GM19328 (cell line): ENCODE data around the gene TMEM167A.
"Not testable (repeated sequence)": the region's sequence is repeated elsewhere in the genome, so short reads cannot be mapped to it uniquely, and the experiment has no call there.

Source experiments
- ATAC-seq: cut with Tn5 transposase; IDR thresholded peaks from one replicate; pipeline ENCODE4 v1.9.1; 2021; ENCODE audit warnings: mild to moderate bottlenecking, moderate library complexity; ENCODE audit not compliant: unreplicated experiment

Gene TMEM167A

DNA sequence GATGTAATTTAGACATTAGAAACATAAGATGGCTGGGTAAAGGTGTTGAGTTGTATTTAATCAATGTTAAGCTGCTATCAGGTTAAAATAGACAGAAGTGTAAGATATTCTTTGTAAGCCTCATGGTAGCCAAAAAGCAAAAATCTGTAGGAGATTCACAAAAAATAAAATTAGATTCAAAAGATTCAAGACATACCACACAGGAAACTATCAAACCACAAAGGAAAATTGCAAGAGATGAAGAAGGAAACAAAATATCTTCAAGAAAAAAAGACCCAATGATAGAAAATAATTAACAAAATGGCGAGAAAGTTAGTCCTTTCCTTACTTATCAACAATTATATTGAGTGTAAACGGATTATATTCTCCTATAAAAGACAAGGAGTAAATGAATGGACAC, 15.4 kb upstream of the TMEM167A start:
- no peak for ATAC-seq

DNA sequence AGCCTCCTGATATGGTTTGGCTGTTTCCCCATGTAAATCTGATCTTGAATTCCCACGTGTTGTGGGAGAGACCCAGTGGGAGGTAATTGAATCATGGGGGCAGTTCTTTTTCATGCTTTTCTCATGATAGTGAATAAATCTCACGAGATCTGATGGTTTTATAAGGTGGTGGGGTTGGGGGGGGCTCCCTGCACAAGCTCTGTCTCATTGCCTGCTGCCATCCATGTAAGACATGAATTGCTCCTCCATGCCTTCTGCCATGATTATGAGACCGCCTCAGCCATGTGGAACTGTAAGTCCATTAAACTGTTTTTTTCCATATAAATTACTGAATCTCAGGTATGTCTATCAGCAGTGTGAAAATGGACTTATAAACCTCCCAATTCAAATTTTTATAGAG, 13.0 kb upstream of the TMEM167A start:
- ATAC-seq: no peak

DNA sequence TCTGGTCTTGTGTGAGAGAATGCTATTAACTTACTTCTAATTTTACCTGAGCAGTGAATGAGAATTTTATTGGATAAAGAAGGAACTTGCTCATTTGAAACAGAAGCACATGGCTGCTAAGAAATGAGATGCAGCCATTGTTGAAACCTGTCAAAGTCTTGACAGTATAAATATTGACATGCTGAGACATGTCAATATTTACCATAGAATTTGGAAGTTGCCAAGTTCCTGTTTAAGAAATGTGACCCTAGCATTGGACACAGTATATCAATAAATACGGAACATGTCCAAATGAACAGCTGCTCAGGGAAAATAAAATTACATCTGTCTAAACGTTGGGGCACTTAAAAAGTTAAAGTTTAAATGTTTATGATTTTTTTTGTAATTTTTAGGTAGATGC, 7.9 kb upstream of the TMEM167A start:
- ATAC-seq: no peak

DNA sequence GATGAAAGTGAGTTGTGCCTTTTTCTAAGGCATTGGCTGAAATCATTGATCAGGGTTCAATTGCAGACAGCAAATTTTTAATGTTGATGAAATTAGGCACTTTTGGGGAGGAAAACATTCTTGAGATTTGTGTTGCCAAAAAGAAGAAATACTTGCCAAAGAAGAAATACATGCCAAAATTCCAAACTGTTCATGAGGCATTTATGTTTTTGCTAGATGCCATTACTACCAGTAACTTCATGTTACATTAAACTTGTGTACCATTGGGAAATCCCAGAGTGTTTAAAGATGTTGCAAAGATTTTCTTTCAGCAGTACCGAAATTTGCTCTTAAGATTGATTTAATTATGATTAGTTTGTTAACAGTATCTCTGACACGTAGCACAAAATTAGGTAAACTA, 7.1 kb upstream of the TMEM167A start:
- ATAC-seq: no peak

DNA sequence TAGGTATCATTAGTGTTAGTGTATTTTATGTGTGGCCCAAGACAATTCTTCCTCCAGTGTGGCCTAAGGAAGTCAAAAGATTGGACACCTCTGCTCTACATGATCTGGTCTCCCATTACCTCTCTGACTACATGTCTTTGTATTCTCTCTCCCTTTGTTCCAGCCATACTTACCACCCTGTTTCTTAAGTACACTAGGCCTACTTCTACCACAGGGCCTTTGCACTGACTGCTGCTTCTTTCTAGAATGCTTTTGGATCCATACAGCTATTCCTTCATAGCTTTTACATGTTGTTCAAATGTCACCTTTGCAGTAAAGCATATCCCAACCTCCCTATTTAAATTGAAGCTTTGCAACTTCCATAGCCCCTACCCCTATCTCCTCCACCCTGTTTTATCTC, 5.6 kb upstream of the TMEM167A start:
- ATAC-seq: no peak

DNA sequence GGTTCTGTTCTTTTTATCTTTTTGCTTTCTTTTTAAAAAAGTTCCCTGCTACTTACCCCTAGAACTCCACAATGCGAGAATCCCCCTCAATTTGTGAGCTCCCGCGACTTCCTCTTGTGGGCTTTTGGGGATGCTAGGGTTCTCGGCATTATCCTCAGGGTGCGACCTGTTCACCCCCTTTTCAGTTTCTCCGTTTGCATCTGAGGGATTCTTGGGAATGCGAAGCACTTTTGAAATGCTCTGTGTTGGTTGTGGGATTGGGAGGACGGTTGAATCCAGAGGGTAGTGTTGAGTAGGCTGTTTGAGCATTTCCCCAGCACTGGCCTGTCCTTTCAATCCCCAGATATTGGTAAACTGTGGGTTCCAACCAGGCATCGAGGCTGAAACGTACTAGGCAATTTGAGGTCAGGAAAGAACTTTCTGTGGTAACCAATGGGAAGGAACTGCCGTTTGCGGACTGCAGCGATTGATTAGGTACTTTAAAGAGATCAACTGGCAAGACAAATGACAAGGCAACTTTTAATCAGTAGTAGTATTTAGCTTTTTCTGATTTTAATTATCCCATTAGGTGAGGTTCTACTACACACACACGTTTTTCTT, 568 bp upstream of the TMEM167A start:
- peak; percentile 3 for ATAC-seq

DNA sequence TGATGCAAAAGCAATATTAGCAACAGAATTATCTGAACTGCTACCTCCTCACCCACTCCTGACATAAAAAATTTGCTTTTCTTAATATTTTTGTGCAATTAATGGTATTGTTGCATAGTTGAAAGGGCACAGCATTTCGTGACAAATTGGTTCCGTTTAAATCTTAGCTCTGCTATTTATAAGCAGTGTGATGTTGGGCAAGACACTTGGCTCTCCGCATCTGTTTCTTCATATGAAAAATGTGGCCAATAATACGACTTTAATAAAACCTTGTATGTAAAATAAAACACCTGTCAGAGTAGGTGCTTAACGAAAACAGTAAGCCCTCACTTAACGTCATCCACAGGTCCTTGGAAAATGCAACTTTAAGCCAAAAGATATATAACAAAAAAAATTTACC, 4.2 kb downstream of the TMEM167A start:
- no peak for ATAC-seq

DNA sequence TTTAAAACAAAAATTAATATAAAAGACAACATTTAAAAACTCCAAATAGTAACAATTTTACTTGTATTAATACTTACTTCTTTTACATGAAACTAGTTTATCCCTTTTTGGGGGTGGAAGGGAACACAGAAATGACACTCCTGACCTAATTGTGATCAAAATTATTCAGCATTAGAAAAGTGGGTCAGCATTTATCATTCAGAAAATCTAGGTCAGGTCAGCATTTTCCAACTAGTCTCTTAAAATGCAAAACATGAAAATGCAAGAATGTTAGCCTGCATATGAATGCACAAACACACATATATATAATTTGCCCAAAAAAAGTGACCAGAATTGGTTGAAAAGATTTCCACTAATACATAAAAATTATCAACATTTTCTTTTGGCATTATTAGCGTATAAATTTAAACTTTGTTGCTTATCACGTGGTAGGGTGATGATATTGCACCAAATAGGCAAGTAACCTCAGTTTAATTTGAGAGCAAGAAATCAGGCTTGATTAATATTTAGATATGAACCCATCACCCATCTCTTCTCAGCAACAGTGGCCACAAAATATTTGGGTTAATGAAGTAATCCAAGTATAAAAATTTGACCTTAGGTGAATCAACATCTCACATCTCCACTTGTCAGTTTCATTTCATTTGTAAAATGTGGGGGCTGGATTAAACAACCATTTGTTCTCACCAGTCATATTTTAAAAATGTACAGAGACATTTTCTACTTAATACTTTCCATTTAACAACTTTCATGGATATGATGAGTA, 5.7 kb downstream of the TMEM167A start:
- ATAC-seq: no peak

DNA sequence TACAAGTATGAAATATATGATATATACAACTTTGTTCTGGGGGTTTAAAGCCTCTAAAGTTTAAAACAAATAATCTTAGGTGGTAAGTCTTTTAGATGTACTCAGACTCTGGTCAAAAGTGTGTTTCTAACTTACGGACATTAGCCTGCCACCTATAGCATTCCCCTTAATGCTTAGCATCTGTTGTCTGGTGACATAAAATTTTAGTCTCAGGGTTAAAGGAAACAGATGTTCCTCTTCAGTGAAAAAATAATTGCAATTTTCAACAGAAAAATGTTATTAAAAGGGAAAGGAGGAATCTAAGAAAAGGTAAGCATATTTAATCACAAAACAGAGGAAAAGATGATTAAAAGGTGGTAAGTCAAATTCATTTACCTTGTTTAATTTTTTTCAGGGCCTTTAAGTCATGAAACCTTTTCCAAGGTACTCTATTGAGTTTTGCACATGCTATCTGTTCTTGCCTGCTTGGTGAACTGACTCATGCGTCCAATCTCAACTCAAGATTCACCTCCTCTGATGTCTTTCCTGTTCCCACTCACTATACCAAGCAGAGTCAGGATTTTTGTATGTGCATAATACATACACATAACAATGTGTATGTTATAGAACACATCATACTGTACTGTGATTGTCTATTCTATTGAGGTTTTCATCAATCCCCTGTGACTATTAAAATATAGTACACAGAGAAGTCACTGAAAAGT, 7.9 kb downstream of the TMEM167A start:
- no peak for ATAC-seq

DNA sequence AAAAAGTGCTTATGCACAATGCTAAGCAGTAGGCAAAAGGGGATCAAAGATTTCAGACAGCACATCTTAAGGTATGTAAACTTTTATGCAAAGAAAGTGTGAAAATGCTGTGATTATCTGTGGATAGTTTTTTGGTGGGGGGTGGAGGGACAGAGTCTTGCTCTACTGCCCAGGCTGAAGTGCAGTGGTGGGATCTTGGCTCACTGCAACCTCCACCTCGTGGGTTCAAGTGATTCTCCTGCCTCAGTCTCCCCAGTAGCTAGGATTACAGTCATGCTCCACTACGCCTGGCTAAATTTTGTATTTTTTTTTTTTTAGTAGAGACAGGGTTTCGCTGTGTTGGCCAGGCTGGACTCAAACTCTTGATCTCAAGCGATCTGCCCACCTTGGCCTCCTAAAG, 9.8 kb downstream of the TMEM167A start:
- not testable (repeated sequence) for ATAC-seq

DNA sequence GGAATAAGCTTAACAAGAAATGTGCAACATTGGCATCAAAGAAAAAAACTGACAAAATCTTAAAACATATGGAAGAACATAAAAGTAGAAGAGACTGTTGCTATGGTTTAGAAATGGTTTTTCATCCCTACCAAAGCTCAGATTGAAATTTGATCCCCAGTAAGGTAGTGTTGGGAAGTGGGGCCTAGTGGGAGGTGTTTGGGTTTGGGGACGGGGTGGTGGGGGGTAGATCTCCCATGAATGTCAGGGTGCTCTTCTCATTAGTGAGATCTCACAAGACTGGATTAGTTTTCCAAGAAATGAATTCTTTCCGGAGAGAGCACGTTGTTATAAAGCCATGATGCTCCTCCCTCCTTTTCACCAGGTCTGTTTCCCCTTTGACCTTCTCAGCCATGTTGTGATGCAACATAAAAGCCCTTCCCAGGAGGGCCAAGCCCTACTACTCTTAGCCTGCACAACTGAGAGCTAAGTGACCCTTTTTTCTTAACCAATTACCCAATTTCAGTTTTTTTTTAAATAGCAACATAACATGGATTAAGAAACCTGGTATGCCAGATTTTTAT, 10.6 kb downstream of the TMEM167A start:
- ATAC-seq: no peak

DNA sequence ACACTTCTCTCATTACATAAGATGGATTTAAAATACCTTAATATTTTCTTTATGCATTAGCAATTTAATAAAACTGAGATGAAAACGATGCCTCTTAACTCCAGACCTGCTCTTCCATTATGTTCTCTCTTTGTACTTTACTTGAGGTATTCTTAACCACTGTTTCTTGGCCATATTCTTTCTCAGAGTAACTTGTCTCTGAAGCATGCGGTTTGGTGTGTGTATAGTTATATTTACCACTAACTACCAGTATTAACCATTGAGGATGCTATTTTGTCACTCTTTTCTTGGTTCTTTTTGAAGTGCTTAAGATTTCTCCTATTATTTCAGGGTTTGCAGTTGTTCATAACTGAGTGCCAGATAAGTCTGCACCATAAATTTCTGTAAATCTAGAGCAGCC, 17.9 kb downstream of the TMEM167A start:
- no peak for ATAC-seq

DNA sequence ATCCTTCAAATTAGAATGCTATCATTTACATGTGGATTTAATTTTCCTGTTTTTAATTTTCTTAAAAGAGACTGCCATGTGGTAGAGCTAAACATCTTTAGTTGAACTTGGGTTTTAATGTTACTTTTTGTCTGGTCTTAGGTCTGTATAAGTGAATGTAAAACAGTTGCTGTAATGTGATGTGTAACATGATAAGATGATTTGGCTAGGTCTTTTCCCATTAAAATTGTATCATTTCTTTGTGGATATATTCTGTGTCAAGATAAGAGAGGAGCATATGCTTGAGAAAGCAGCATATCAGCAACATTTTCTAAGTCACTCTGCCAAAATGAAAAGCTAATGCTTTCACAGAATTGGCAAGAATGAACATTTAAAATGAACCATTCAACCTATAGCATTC, 18.5 kb downstream of the TMEM167A start:
- ATAC-seq: no peak

DNA sequence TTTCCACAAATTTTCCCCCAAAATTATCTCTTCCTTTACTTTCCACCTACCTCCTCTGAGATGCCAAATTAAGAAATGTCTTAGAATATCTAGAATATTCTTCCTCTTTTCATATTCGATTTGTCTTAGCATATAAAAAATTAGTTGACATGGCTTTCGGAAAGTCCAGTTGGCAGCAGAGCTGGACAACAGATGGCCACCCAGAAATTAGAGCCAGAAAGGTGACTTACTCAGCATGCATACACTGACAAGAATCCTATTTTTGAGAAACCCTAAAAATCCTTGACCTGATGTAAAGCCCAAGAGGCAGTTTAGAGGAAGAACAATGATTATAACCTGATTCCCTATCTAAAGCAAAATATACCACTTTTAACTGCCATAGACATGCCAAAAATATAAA, 22.0 kb downstream of the TMEM167A start:
- no peak for ATAC-seq

DNA sequence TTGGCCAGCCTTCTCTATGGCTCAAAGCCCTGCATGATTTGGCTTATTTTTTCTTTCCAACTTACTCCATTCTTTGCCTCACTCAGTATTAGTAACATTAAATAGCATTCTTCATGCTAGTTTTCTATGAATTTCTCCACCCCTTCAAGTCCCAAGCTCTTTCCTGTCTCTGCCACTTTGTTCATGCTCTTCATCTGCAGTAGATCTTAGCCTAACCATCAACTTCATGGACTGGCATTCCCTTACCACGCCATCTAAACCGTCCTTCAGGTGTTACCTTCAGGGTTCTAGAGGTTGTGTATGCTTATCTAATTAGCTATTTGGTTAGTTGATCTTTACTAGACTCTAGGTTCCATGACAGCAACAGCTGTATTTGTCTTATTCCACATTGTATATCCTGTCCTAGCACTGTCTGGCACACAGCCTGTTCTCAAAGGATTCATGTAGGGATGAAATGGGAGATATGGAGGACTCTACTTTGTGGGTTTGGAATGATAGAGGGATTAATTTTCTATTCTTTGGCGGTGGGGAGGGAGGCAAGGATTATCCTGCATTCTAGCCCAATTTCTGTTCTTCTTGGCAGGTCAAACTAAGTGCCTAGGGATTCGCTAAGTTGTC, 26.4 kb downstream of the TMEM167A start:
- no peak for ATAC-seq

DNA sequence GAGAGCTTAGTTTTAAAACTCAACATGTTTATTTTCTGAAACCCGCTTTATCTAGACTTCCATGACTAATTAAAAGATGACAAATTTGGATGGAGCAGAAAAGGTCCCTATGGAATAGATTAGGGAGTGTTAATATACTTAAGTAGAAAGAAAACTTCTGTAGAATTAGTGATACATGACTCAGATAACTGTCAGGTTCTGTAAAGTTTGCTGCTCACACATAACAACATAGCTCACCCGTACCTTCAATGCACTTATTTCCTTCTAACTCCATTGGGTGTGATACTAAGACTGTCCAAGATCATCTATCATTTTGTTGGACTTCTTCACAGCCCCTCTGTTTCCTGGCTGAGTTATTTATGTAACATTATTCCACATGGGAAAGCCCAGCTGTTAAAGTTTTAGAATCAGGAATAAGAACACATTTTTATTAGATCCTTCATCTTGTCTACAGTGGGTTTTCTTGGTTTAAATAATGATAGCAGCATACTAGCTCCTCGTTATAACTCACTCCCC, 27.8 kb downstream of the TMEM167A start:
- no peak for ATAC-seq

DNA sequence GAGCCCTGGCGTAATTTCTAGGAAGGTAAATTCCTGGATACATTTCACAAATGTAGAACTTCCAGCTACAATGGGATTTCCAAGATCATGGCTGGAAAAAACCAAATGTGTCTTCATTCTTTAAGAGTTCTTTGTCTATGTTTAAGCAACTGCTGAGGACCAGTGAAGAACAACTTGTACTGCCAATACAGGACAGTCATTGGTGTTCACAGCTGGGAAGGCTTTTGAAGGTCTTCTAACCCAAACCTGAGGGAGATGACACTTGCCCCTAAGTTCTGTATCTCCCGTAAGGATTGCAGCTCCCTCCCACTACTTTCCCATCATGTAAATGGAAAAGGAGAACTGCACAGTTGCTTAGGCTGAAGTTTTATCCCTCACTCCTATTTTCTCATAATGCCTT, 28.4 kb downstream of the TMEM167A start:
- no peak for ATAC-seq

DNA sequence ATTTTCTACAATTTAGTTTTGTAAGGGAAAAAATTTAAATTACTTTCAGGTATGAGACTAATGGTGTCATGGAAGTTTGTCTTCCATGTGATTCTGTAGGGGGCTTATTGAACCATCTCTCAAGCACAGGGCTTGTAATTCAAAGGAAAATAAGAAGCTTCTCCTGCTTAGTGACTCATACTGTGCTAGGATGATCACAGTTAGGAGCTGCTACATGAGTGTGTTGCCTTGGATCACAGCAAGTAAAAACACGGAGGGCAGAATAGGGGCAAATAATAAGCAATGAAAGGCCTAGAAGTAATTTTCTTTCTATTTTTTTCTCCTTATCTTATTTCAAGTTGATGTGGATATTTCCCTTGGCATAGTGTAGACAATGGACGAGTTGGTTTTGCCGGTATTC, 28.9 kb downstream of the TMEM167A start:
- ATAC-seq: no peak

DNA sequence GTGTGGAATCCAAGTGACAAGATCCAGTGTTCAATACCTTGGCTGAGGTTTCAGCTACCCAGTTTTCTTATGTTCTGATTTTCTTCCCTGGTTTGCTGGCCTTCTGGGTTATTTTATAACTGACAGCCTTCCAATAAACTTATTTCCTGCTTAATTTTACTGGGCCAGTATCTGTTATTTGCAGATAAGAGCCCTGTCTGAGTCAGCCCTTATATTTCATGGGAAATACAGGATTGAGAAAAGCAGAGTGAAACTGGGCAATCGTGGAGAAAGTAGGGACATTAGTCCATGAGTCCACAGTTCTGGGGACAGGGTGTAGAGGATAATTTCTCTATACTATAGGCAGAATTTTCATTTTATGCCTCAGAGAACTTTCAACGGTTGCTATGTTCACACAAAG, 32.3 kb downstream of the TMEM167A start:
- no peak for ATAC-seq

DNA sequence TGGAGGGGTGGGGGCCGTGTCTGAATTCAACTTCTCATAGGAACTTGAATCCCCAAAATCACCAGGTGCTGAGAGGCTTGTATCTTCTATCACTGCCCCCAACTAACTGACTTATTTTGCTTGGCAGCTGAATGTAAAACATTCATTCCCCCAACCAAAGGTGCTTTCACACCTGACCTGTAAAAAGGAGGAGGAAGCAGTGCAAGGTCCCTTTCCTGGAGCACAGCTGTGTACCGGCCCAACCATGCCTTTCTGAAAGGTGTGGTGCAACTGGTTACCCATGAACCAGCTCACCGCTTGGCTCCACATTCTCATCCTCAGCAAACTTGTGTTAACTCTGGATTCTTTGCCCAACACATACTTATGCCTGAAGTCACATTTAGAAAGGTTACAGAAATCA, 34.7 kb downstream of the TMEM167A start:
- no peak for ATAC-seq

DNA sequence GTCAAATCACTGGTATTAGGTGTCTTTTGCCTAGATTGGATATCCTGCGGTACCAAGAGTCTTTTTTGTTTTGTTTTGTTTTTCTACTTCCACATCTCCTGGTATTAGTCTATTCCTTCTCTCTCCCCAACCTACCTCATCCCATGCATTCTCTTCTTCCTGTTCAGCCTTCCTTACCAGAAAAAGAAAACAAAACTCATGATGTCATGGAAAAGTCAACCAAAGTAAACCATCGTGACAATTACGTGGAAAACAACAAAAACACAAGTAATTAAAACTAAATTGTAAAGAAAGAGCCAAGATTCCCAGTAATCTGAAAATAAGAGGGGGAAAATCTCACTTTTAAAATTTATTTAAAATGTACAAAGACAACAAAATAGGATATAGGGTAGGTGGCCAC, 38.3 kb downstream of the TMEM167A start:
- ATAC-seq: no peak
